Mononuclear cell (primary cell): ENCODE results near the gene ZNF385B. TPM values are rescaled to one million over a fixed set of nuclear protein-coding genes. Genes with fewer than 3 reads are reported as not detected.
"Not testable (repeated sequence)": the region's sequence is repeated elsewhere in the genome, so short reads cannot be mapped to it uniquely, and the experiment has no call there.

ENCODE experiments used
- H3K27me3 ChIP-seq: 2 replicates; pipeline ENCODE4 v1.6.0; 2011; ENCODE audit warnings: low read length, control low read depth; ENCODE audit not compliant: insufficient read depth
- H3K4me1 ChIP-seq: 2 replicates; pipeline ENCODE4 v1.5.1; 2011; ENCODE audit warnings: mild to moderate bottlenecking, low read length, control low read depth; ENCODE audit not compliant: insufficient read depth
- H3K4me3 ChIP-seq: 2 replicates; pipeline ENCODE4 v1.5.1; 2011; ENCODE audit warnings: mild to moderate bottlenecking, low read length, moderate library complexity
- H3K9me3 ChIP-seq: 2 replicates; pipeline ENCODE4 v1.5.1; 2011; ENCODE audit warnings: low read depth, mild to moderate bottlenecking, control low read depth, low read length
- total RNA-seq: library from RNA; depleted of rRNA; stranded (reverse); fragments of >200 nt; gene quantifications from one replicate; pipeline ENCODE4 v1.2.3, GENCODE V29; 2012

Gene ZNF385B
- total RNA-seq, 1 donor = not detected

DNA sequence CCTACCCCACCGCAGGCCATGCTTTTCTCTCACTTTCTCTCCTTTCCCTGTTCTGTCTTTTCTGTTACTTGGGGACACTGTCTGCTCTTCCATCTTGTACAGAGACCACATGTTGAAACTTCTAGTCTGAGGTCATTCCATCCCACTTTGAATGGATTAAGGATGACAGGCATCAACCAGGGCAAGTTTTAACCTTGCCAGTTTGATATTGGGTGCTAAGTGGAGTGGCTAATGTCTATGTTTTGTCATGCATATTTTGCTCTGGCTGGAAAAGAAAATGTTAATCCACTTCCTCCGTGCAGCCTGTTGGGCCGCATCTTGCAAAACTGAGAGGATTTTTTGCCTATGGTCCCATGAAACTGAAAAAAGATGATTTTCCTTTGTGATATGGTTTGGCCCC, 391.3 kb downstream of the ZNF385B start:
- H3K27me3 ChIP-seq = no peaks in the 10 kb centered on the region
- no peaks in the 10 kb centered on the region for H3K9me3 ChIP-seq
- H3K4me1 ChIP-seq = no peaks in the 10 kb centered on the region
- no peak overlapping the region for H3K4me3 ChIP-seq

- no peak overlapping the region for H3K4me3 ChIP-seq
- no peaks in the 10 kb centered on the region for H3K4me1 ChIP-seq
- no peaks in the 10 kb centered on the region for H3K27me3 ChIP-seq
- no peaks in the 10 kb centered on the region for H3K9me3 ChIP-seq
Measured at GRCh38 chr2:179467960-179468359, 393.5 kb downstream of the ZNF385B start.

- Histone ChIP-seq H3K4me1 (no peaks in the 10 kb centered on the region), H3K27me3 (no peaks in the 10 kb centered on the region), H3K4me3 (no peak overlapping the region), H3K9me3 (no peaks in the 10 kb centered on the region)
Measured at GRCh38 chr2:179467111-179467510, 394.3 kb downstream of the ZNF385B start.

DNA sequence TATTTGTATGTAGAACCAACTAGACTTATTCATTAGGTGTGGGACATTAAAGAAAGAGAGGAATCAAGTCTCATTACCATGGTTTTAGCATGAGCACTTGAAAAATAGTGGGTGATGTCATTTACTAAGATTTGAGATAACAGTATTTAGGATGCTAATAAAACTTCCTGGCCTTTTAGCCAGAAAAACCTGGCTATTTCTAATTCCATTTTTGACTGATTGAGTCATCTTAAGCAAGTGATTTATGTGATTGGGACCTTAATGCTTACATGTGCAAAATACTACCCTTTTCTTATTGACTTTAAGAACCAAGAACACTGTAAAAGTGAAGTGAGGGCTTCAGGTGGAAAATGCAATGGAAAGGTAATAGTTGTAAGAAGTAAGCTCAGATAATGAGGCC, 400.0 kb downstream of the ZNF385B start:
- Histone ChIP-seq H3K27me3 (no peaks in the 10 kb centered on the region), H3K4me3 (no peak overlapping the region), H3K9me3 (no peaks in the 10 kb centered on the region), H3K4me1 (no peaks in the 10 kb centered on the region)

DNA sequence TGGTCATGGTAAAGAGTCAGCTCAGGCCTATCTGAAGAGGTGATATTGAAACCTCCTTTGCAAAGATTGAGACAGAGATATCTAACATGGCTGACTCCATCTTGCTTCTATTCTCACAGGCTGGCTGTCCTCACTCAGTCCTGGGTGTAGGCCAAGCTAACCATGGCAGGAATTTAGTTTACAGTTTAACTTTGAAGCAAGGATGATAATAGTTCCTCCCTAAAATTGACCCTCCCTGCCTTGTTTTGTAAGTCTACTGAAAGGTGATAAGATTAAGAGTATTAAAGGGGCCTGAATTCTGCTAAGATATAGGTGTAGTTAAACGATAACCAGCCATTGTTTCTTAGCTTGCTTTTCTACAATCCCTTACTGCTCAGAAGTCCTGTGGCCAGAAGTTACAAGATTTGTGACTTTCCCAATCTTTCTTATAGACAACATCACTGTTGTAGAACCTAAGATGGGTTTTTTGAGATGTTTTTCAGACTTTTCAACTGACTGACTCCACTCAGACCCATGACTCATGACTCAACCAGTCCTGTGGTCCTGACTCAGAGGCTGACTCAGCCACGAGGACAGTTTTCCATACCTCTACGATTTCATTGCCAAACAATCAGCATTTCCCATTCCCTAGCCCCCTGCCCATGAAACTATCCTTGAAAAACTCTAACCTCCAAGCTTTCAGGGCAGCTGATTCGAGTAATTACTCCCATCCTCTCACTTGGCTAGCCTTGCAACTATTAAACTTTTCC, 401.1 kb downstream of the ZNF385B start:
- Histone ChIP-seq H3K4me3 (no peak overlapping the region), H3K9me3 (no peaks in the 10 kb centered on the region), H3K4me1 (no peaks in the 10 kb centered on the region), H3K27me3 (no peaks in the 10 kb centered on the region)

DNA sequence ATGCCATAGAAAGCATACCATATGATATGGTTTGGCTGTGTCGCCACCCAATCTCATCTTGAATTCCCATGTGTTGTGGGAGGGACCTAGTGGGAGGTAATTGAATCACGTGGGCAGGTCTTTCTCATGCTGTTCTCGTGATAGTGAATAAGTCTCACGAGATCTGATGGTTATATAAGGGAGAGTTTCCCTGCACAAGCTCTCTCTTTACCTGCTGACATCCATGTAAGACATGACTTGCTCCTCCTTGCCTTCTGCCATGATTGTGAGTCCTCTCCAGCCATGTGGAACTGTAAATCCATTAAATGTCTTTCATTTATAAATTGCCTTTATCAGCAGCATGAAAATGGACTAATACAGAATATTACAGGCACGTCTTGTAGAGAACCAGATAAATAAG, 403.3 kb downstream of the ZNF385B start:
- H3K27me3 ChIP-seq, H3K4me1 ChIP-seq, H3K9me3 ChIP-seq, H3K4me3 ChIP-seq: not testable (repeated sequence)

DNA sequence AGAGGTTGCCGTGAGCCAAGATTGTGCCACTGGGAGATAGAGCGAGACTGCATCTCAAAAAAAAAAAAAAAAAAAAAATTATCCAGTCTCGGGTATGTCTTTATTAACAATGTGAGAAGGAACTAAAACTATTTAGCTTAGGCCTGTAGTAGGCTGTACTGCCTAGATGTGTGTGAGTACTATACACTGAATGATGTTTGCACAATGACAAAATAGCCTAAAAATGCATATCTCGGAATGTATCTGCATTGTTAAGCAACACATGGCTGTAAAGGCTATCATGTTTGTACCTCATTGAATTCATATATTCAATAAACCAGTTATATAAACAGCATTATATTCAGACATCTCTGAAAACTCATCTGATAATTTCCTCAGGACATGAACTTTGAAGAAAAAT, 405.6 kb downstream of the ZNF385B start:
- no peaks in the 10 kb centered on the region for H3K9me3 ChIP-seq
- H3K4me1 ChIP-seq = no peaks in the 10 kb centered on the region
- no peaks in the 10 kb centered on the region for H3K27me3 ChIP-seq
- H3K4me3 ChIP-seq = no peak overlapping the region

GRCh38 chr2:179455172-179455524, 406.3 kb downstream of the ZNF385B start:
- no peaks in the 10 kb centered on the region for H3K4me1 ChIP-seq
- no peaks in the 10 kb centered on the region for H3K27me3 ChIP-seq
- no peak overlapping the region for H3K4me3 ChIP-seq
- H3K9me3 ChIP-seq = no peaks in the 10 kb centered on the region

- no peaks in the 10 kb centered on the region for H3K9me3 ChIP-seq
- H3K4me1 ChIP-seq = no peaks in the 10 kb centered on the region
- no peak overlapping the region for H3K4me3 ChIP-seq
- no peaks in the 10 kb centered on the region for H3K27me3 ChIP-seq
Measured at GRCh38 chr2:179454443-179455171, 406.8 kb downstream of the ZNF385B start.

- Histone ChIP-seq H3K4me3 (no peak overlapping the region), H3K9me3 (no peaks in the 10 kb centered on the region), H3K4me1 (no peaks in the 10 kb centered on the region), H3K27me3 (no peaks in the 10 kb centered on the region)
Measured at GRCh38 chr2:179449010-179449409, 412.4 kb downstream of the ZNF385B start.

DNA sequence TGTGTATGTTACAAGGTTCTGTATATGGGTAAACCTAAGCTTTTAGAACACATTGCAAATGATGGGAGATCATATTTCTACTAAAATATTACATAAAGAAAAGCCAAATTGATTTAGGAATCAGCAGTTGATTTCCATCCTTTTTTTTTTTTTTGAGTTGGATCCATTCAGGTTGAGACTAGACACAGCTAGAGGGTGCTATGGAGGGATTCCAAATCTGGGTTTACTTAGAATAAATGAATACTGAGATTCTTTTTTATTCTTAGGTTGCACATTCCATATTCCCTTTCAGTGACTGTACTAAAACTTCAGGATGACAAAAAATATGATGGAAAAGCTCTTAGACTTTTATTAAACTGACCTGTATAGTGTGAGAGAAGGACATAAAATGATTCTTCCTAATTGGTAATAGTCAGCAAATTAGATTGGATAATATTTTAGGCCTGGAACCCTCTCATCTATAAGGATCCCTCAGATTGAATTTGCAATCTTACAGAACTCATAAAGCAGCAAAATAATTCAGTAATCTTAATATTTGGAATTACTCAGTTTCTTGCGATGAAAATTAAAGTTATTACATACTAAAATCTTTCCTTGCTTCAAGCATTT, 413.5 kb downstream of the ZNF385B start:
- H3K4me1 ChIP-seq = no peaks in the 10 kb centered on the region
- H3K27me3 ChIP-seq = no peaks in the 10 kb centered on the region
- H3K4me3 ChIP-seq = no peak overlapping the region
- H3K9me3 ChIP-seq = no peaks in the 10 kb centered on the region

DNA sequence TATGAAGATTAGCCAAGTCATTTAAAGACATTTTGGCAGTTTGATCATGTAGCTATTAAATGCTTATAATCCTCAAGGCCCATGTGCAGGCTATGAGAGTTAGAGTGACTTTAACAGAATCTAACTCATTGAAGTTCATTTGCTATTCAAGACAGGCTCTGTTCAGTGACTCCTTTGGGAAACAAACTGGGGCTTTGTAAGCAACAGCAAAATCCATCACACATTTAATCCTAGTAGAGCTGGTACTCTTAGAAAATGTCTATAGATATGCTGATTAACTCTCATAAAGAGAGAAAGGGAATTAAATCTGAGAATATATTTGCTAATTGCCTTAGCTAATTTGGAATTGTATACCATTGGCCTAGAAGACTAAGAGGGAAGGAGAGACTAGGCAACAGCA, 414.0 kb downstream of the ZNF385B start:
- Histone ChIP-seq H3K4me3 (no peak overlapping the region), H3K9me3 (no peaks in the 10 kb centered on the region), H3K4me1 (no peaks in the 10 kb centered on the region), H3K27me3 (no peaks in the 10 kb centered on the region)

DNA sequence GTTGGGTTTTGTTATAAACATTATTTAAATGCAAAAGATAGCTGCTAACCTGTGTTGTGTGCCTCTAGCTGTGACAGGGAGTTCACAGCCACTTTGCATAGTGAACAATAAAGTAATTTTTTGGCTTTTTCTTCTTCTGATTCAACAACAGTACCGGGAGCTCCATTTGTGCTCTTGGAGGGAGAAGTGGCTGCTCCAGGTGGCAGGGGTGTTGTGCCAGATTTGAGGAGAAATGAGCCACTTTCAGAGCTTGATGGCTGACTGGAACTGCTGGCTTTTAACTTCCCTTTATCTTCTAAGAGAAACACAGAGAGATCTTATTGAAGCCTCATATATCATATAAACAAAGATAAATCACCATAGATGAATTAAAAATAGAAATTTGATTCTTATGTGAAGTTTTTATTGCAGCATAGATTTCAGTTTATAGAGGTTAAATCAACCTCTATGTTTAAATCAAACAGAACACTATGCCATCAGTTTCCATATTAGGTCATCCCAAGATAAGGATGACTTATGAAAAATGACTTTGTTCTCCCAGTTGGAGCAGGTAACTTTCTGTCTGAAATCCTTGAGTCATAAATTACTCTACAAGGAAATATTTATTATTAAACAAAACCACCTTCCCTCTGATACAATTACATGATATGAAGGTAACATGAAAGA, 414.8 kb downstream of the ZNF385B start:
- Histone ChIP-seq H3K27me3 (no peaks in the 10 kb centered on the region), H3K4me1 (no peaks in the 10 kb centered on the region), H3K4me3 (no peak overlapping the region), H3K9me3 (no peaks in the 10 kb centered on the region)

DNA sequence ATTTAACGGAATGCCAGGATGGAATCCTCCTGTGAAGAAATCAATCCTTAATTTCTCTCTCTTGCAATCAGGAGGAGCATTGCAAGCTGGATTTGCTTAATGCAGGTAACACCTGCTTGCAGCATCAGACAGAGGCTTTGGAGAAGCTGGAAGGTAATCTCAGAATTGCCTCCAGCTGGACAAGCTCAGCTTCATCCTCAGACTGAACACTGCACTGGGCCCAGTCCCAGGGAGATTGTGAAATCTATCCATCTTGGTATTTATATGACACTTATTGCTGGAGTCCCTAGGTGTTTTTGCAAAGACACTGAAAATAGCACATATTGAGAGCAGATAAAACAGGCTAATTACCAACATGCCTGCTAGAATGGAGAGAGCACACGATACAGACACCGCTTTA, 417.4 kb downstream of the ZNF385B start:
- Histone ChIP-seq H3K4me3 (no peak overlapping the region), H3K9me3 (no peaks in the 10 kb centered on the region), H3K4me1 (no peaks in the 10 kb centered on the region), H3K27me3 (no peaks in the 10 kb centered on the region)

- H3K27me3 ChIP-seq = no peaks in the 10 kb centered on the region
- no peak overlapping the region for H3K4me3 ChIP-seq
- no peaks in the 10 kb centered on the region for H3K4me1 ChIP-seq
- no peaks in the 10 kb centered on the region for H3K9me3 ChIP-seq
Measured at GRCh38 chr2:179443180-179443579, 418.2 kb downstream of the ZNF385B start.
